H1 (cell line): Measurements from ENCODE around the gene MED19. TPM values are rescaled to one million over a fixed set of nuclear protein-coding genes. Genes with fewer than 3 reads are reported as not detected.

Experiments
- CTCF ChIA-PET: fragments of 300-600 bp; sonication (Branson Sonifier 250); formaldehyde crosslinking; loops from one replicate; lab custom pipeline; 2021; ENCODE audit not compliant: partially characterized antibody; lab: Charles Lee
- POLR2A ChIA-PET: fragments of 300-600 bp; sonication (Branson Sonifier 250); formaldehyde crosslinking; loops from one replicate; lab custom pipeline; 2021; ENCODE audit warnings: inconsistent platforms; ENCODE audit not compliant: partially characterized antibody; lab: Charles Lee
- DNase-seq, 2 experiments: peaks; one replicate each; pipeline versions ENCODE4 v3.0.0 to v3.0.0-alpha.2; 2010 to 2022; ENCODE audit warnings: low spot score in 2 of 2, low read depth in 1 of 2, mixed read lengths in 1 of 2
- FAIRE-seq: peaks from 2 replicates; lab custom pipeline; 2011; peaks lifted over from hg19 to GRCh38; lab: Jason Lieb, UNC
- H2AFZ ChIP-seq: 2 replicates; pipeline ENCODE4 v1.8.1; 2012; ENCODE audit warnings: low read length, inconsistent platforms
- H2AK5ac ChIP-seq: 2 replicates; pipeline ENCODE4 v1.6.1; 2013; ENCODE audit warnings: low read depth, low read length
- H2BK120ac ChIP-seq: replicated peaks from 2 replicates; pipeline ENCODE3; 2013; ENCODE audit warnings: low read depth, low read length, inconsistent platforms
- H2BK12ac ChIP-seq: 2 replicates; pipeline ENCODE4 v1.6.1; 2013; ENCODE audit warnings: low read depth, low read length
- H2BK15ac ChIP-seq: 2 replicates; pipeline ENCODE4 v1.6.1; 2013; ENCODE audit warnings: low read length
- H2BK20ac ChIP-seq: 2 replicates; pipeline ENCODE4 v1.6.1; 2013; ENCODE audit warnings: low read length
- H2BK5ac ChIP-seq: 2 replicates; pipeline ENCODE4 v1.6.1; 2013; ENCODE audit warnings: low read depth, low read length
- H3K14ac ChIP-seq: 2 replicates; pipeline ENCODE4 v1.6.1; 2013; ENCODE audit warnings: inconsistent platforms; ENCODE audit not compliant: insufficient read length
- H3K18ac ChIP-seq: 2 replicates; pipeline ENCODE4 v1.6.1; 2013; ENCODE audit warnings: low read length; ENCODE audit errors: extremely low read depth
- H3K23ac ChIP-seq: 2 replicates; pipeline ENCODE4 v1.6.1; 2013; ENCODE audit warnings: inconsistent platforms; ENCODE audit not compliant: insufficient read length
- H3K23me2 ChIP-seq: 2 replicates; pipeline ENCODE4 v1.6.1; 2013; ENCODE audit warnings: low read depth, low read length
- H3K27ac ChIP-seq: 2 replicates; pipeline ENCODE4 v1.6.1; 2011; ENCODE audit warnings: low read depth, low read length, inconsistent platforms
- H3K27me3 ChIP-seq, 4 experiments: replicated peaks in 1 of 4; 1 replicate in 1 of 4; 2 replicates in 3 of 4; pipeline versions ENCODE4 v1.6.1 to v1.8.1; 2011 to 2013; ENCODE audit warnings: low read length in 3 of 4, mild to moderate bottlenecking in 3 of 4, inconsistent platforms in 2 of 4, mixed read lengths in 2 of 4, moderate library complexity in 1 of 4; ENCODE audit not compliant: control insufficient read depth in 3 of 4, insufficient read depth in 3 of 4; ENCODE audit errors: extremely low read depth in 1 of 4
- H3K36me3 ChIP-seq, 4 experiments: 2 replicates each; pipeline versions ENCODE4 v1.6.1 to v1.8.1; 2011 to 2013; ENCODE audit warnings: mild to moderate bottlenecking in 4 of 4, low read length in 3 of 4, moderate library complexity in 2 of 4, control low read depth in 1 of 4, inconsistent platforms in 1 of 4; ENCODE audit not compliant: insufficient read depth in 4 of 4, control insufficient read depth in 2 of 4
- H3K4ac ChIP-seq: replicated peaks from 2 replicates; pipeline ENCODE3; 2013; ENCODE audit warnings: low read length, low read depth, mixed read lengths, inconsistent platforms; ENCODE audit not compliant: insufficient read length
- H3K4me1 ChIP-seq, 4 experiments: replicated peaks in 1 of 4; 1 replicate in 1 of 4; 2 replicates in 3 of 4; pipeline versions ENCODE4 v1.6.1 to v1.8.1; 2011 to 2013; ENCODE audit warnings: low read length in 3 of 4, inconsistent platforms in 2 of 4, mixed read lengths in 1 of 4; ENCODE audit not compliant: insufficient read depth in 4 of 4, control insufficient read depth in 3 of 4
- H3K4me2 ChIP-seq, 2 experiments: 2 replicates each; pipeline versions ENCODE4 v1.6.1 to v1.8.1; 2011 to 2013; ENCODE audit warnings: low read depth in 2 of 2, low read length in 2 of 2, control low read depth in 1 of 2, inconsistent platforms in 1 of 2, mild to moderate bottlenecking in 1 of 2; ENCODE audit not compliant: insufficient read depth in 1 of 2
- H3K4me3 ChIP-seq, 4 experiments: fragments of 200-600, 300-600 bp in 1 of 4; sonication (generic), shearing (Covaris generic), sonication (Bioruptor Twin) in 1 of 4; 2 replicates each; pipeline versions ENCODE4 v1.5.1 to v1.8.1; 2011 to 2016; ENCODE audit warnings: low read length in 4 of 4, low read depth in 3 of 4, control low read depth in 2 of 4, inconsistent platforms in 2 of 4, mild to moderate bottlenecking in 2 of 4, mixed read lengths in 1 of 4, moderate library complexity in 1 of 4; ENCODE audit not compliant: insufficient read depth in 2 of 4; ENCODE audit errors: extremely low read depth in 1 of 4
- H3K56ac ChIP-seq: replicated peaks from 2 replicates; pipeline ENCODE3; 2013; ENCODE audit warnings: low read depth, mild to moderate bottlenecking, mixed read lengths, low read length, inconsistent platforms; ENCODE audit not compliant: insufficient read length
- H3K79me1 ChIP-seq: 2 replicates; pipeline ENCODE4 v1.6.1; 2013; ENCODE audit warnings: low read depth, low read length, control low read depth
- H3K79me2 ChIP-seq, 2 experiments: 2 replicates each; pipeline versions ENCODE4 v1.6.1 to v1.8.1; 2012 to 2013; ENCODE audit warnings: low read length in 2 of 2, mild to moderate bottlenecking in 2 of 2, inconsistent platforms in 1 of 2; ENCODE audit not compliant: insufficient read depth in 2 of 2, control insufficient read depth in 1 of 2
- H3K9ac ChIP-seq, 4 experiments: replicated peaks in 1 of 4; 1 replicate in 1 of 4; 2 replicates in 3 of 4; pipeline versions ENCODE4 v1.6.1 to v1.8.1; 2011 to 2013; ENCODE audit warnings: low read depth in 3 of 4, low read length in 3 of 4, control low read depth in 2 of 4, mild to moderate bottlenecking in 2 of 4, moderate library complexity in 2 of 4, inconsistent platforms in 1 of 4; ENCODE audit errors: extremely low read depth in 1 of 4
- H3K9me3 ChIP-seq, 2 experiments: 2 replicates each; pipeline versions ENCODE4 v1.6.1 to v1.8.1; 2012 to 2013; ENCODE audit warnings: mild to moderate bottlenecking in 2 of 2, moderate library complexity in 2 of 2, control low read depth in 1 of 2, inconsistent platforms in 1 of 2, low read depth in 1 of 2, low read length in 1 of 2, mixed read lengths in 1 of 2; ENCODE audit not compliant: insufficient read depth in 2 of 2
- H4K20me1 ChIP-seq, 2 experiments: replicated peaks in 1 of 2; 2 replicates each; pipeline versions ENCODE3 to v1.8.1; 2011 to 2013; ENCODE audit warnings: inconsistent platforms in 2 of 2, low read length in 2 of 2, mild to moderate bottlenecking in 1 of 2; ENCODE audit not compliant: insufficient read depth in 2 of 2, control insufficient read depth in 1 of 2
- H4K5ac ChIP-seq: 2 replicates; pipeline ENCODE4 v1.6.1; 2013; ENCODE audit warnings: low read length, low read depth, mixed read lengths, inconsistent platforms; ENCODE audit not compliant: insufficient read length
- H4K8ac ChIP-seq: 2 replicates; pipeline ENCODE4 v1.8.0; 2013; ENCODE audit warnings: mild to moderate bottlenecking, moderate library complexity, low read length, inconsistent platforms; ENCODE audit not compliant: insufficient read depth; ENCODE audit errors: extremely low read depth
- H4K91ac ChIP-seq: replicated peaks from 2 replicates; pipeline ENCODE3; 2013; ENCODE audit warnings: low read length, mixed read lengths, inconsistent platforms; ENCODE audit not compliant: insufficient read length
- CEBPB ChIP-seq: IDR thresholded peaks from 2 replicates; pipeline ENCODE4 v1.6.1; 2012; ENCODE audit warnings: low read depth, low read length
- GTF2F1 ChIP-seq: IDR thresholded peaks from 2 replicates; pipeline ENCODE4 v1.6.1; 2012; ENCODE audit warnings: low read depth, low read length, improper control_type of control experiment, borderline replicate concordance
- HDAC6 ChIP-seq: IDR thresholded peaks from one replicate; pipeline ENCODE4 v1.7.1; 2012; ENCODE audit warnings: low read depth, mild to moderate bottlenecking, inconsistent platforms, low read length, moderate library complexity
- JUN ChIP-seq: IDR thresholded peaks from 2 replicates; pipeline ENCODE4 v1.6.1; 2011; ENCODE audit warnings: low read depth, mild to moderate bottlenecking, improper control_type of control experiment, low read length
- PHF8 ChIP-seq: fragments of 200-600 bp; sonication (generic); conservative IDR thresholded peaks from 2 replicates; pipeline ENCODE4 v1.7.1; 2012; ENCODE audit warnings: low read depth, mild to moderate bottlenecking, inconsistent platforms, low read length, moderate library complexity
- RAD21 ChIP-seq, 2 experiments: IDR thresholded peaks in 1 of 2; conservative IDR thresholded peaks in 1 of 2; 2 replicates each; pipeline ENCODE4 v1.6.1; 2011; ENCODE audit warnings: low read depth in 2 of 2, low read length in 2 of 2, improper control_type of control experiment in 1 of 2, inconsistent platforms in 1 of 2, mild to moderate bottlenecking in 1 of 2, moderate library complexity in 1 of 2
- RNF2 ChIP-seq: fragments of 200-900, 300-1000 bp; sonication (generic); IDR thresholded peaks from 2 replicates; pipeline ENCODE4 v1.7.1; 2016; ENCODE audit warnings: borderline replicate concordance, low read depth, mild to moderate bottlenecking, antibody characterized with exemption, low read length; ENCODE audit not compliant: poor library complexity, severe bottlenecking; ENCODE audit errors: missing control alignments
- SIRT6 ChIP-seq: IDR thresholded peaks from one replicate; pipeline ENCODE4 v1.7.1; 2012; ENCODE audit warnings: low read length, inconsistent platforms
- SIX5 ChIP-seq: IDR thresholded peaks from 2 replicates; pipeline ENCODE4 v1.6.1; 2011; ENCODE audit warnings: mild to moderate bottlenecking, low read depth, low read length
- SP1 ChIP-seq: IDR thresholded peaks from 2 replicates; pipeline ENCODE4 v1.6.1; 2011; ENCODE audit warnings: low read depth, low read length
- WGBS, 2 experiments: shearing (Covaris generic) in 1 of 2; methylation state at CpG; one replicate each; pipeline versions ENCODE4 v1.1.6 to v1.1.7; 2013 to 2015; ENCODE audit warnings: low lambda C conversion rate in 2 of 2, mixed read lengths in 2 of 2, inconsistent platforms in 1 of 2, low coverage in 1 of 2, missing lambda C conversion rate in 1 of 2; ENCODE audit not compliant: insufficient replicate concordance in 2 of 2, insufficient coverage in 1 of 2, insufficient read length in 1 of 2; ENCODE audit errors: extremely low coverage in 1 of 2, missing lambda C conversion rate in 1 of 2; 5-methylcytosine and 5-hydroxymethylcytosine counted together
- polyA plus RNA-seq, 7 experiments: library from polyadenylated mRNA; depleted of rRNA in 3 of 7; stranded (reverse) in 5 of 7; unstranded in 2 of 7; fragments of >200 nt in 5 of 7; fragments of 200-250 nt in 2 of 7; gene quantifications; 1 replicate in 5 of 7; 2 replicates in 1 of 7; 4 replicates in 1 of 7; pipeline versions ENCODE4 v1.2.1 to v1.2.3, GENCODE V29; 2011 to 2013; ENCODE audit warnings: missing spikeins in 2 of 7, mixed read lengths in 2 of 7
- total RNA-seq: library from RNA; stranded (reverse); fragmentation: NEBNext Ultra II Directional; extraction: Animal tissue kit (Norgen Biotek cat#: 25700); gene quantifications from 2 replicates; pipeline ENCODE4 v1.2.1, GENCODE V29; 2021

The MED19 gene
- total and polyA plus RNA-seq, 2 of the 8 experiments (the other 6 are each of a cell fraction or from before 2014, with no cell fraction given), result 19.4 to 35.4 TPM

GRCh38 chr11:57667117-57667735 is 44.8 kb downstream of the MED19 start:
- H3K27me3 ChIP-seq, result no peaks in the 10 kb centered on the region
- peaks cover 4% of the 10 kb centered on the region for H3K23me2 ChIP-seq
- FAIRE-seq, result peak; percentile 88
- no peaks in the 10 kb centered on the region for H4K20me1 ChIP-seq
- POLR2A ChIA-PET, result interaction anchor here (0.9 to 5.4 kb wide), 7 partner anchors 10 to 114 kb away, joined by 3 to 79 read pairs (median 7); partner anchors contain the start of genes CLP1, MED19, TMX2 and UBE2L6
- peak overlapping the region; percentile 99; the same call in 1 of the 2 replicates for H2BK12ac ChIP-seq
- peak overlapping the region; percentile 90 to 95 (median 94) for H3K4me3 ChIP-seq
- DNase-seq, result peak; percentile 86 to 96
- H2BK15ac ChIP-seq, result peak overlapping the region; percentile 97; the same call in 1 of the 2 replicates
- H3K4me1 ChIP-seq, result peaks cover 0 to 7% (median 2%) of the 10 kb centered on the region in 4 experiments; a peak in 3 of 7 replicates
- peak overlapping the region; percentile 82 to 87 for H3K4me2 ChIP-seq
- 0% methylated on average over 28 of the region's 29 CpGs; no CpG with 5 or more reads in 1 of the 2 experiments for WGBS, 2 experiments
- H3K9me3 ChIP-seq, result no peaks in the 10 kb centered on the region
- peaks cover 5 to 9% (median 5%) of the 10 kb centered on the region in 4 experiments for H3K36me3 ChIP-seq
- H3K4ac ChIP-seq, result no peak overlapping the region
- peak overlapping the region; percentile 89 for H4K5ac ChIP-seq
- peak overlapping the region; percentile 97 for H4K91ac ChIP-seq
- H3K79me1 ChIP-seq, result no peaks in the 10 kb centered on the region
- peak overlapping the region; percentile 78; the same call in 1 of the 2 replicates for H3K18ac ChIP-seq
- H4K8ac ChIP-seq, result peak overlapping the region; percentile 90; the same call in 1 of the 2 replicates
- peak overlapping the region; percentile 89 for H2AFZ ChIP-seq
- CTCF ChIA-PET, result interaction anchor here (0.6 to 2.6 kb wide), 7 partner anchors 8 to 175 kb away, joined by 3 to 8 read pairs (median 4); no protein-coding TSS in a partner anchor
- peak overlapping the region; percentile 92; the same call in 1 of the 2 replicates for H2BK20ac ChIP-seq
- H3K23ac ChIP-seq, result no peak overlapping the region
- peaks cover 9 to 36% of the 10 kb centered on the region in 2 experiments for H3K79me2 ChIP-seq
- H2AK5ac ChIP-seq, result no peak overlapping the region
- H3K9ac ChIP-seq, result peak overlapping the region; percentile 80 to 99 (median 98)
- peak overlapping the region; percentile 84 for H2BK120ac ChIP-seq
- H3K14ac ChIP-seq, result no peak overlapping the region
- H3K56ac ChIP-seq, result peak overlapping the region; percentile 90
- H2BK5ac ChIP-seq, result peak overlapping the region; percentile 99
- peak overlapping the region; percentile 99 for H3K27ac ChIP-seq
- TF ChIP-seq JUN (no peak), SIX5 (peak; percentile 34), HDAC6 (no peak), CEBPB (no peak), SIRT6 (no peak), GTF2F1 (no peak), PHF8 (peak; percentile 63), SP1 (peak; percentile 96), RAD21 (IDR thresholded peaks at IDR 0.05 in 1 of 2, conservative IDR thresholded peaks at IDR 0.05 in 1 of 2; ENCODE audit: low read depth in 2 of 2, low read length in 2 of 2) (no peak), RNF2 (no peak)
